ENCODE measurements around the gene TRNT1.

The TRNT1 gene

GRCh38 chr3:3113042-3113709, 13.6 kb upstream of the TRNT1 start:
- DNase-seq, result no peak

GRCh38 chr3:3117651-3118050, 9.1 kb upstream of the TRNT1 start:
- no peak for DNase-seq

- no peak for DNase-seq
Measured at GRCh38 chr3:3119393-3119851, 7.3 kb upstream of the TRNT1 start.

- DNase-seq, result no peak
Measured at GRCh38 chr3:3125977-3126376, 763 bp upstream of the TRNT1 start.

DNA sequence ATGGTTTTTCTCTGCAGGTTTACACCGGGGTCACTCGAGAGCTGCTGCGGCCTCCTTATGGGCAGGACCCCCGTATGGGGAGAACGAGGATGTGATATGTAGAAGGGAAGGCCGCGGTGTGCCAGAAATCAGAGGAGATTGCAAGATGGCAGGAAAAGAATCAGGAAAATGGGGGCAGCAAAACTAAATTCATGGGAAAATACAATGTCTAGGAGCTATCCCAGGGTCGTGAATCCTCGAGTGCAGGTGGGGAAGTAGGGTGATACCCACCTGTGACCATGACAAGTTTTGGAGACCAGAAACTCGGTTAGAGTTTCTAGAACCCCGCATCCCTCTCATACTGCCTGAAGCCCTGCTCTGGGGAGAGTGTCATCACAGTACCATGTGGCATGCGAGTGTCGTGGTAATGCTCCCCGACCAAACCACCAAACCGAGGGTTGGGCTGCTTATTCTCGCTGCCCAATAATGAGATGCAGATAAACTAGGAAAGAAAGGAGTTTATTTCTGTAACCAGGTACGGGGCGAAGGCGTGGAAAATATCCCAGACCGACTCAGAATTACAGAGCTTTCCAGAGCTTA, 781 bp downstream of the TRNT1 start:
- peak; percentile 26 for DNase-seq

- DNase-seq, result no peak
Measured at GRCh38 chr3:3129579-3129978, 2.8 kb downstream of the TRNT1 start.

DNA sequence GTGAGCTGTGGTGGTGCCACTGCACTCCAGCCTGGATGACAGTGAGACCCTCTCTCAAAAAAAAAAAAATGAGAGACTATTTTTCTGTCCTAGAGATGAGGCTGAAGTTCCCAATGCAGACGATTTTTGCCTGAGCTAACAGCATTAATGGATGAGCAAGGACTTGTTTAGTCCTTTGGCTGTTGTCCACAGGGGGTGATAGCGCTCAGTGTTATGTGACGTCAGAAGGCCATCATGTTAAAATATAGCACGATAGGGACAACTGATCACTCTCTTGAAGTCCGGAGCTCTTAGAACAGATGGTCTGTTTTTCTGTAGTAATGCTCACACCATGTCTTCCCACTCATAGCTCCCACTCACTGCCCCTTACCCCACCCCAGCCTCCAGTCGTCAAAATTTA, 6.8 kb downstream of the TRNT1 start:
- DNase-seq, result no peak

DNA sequence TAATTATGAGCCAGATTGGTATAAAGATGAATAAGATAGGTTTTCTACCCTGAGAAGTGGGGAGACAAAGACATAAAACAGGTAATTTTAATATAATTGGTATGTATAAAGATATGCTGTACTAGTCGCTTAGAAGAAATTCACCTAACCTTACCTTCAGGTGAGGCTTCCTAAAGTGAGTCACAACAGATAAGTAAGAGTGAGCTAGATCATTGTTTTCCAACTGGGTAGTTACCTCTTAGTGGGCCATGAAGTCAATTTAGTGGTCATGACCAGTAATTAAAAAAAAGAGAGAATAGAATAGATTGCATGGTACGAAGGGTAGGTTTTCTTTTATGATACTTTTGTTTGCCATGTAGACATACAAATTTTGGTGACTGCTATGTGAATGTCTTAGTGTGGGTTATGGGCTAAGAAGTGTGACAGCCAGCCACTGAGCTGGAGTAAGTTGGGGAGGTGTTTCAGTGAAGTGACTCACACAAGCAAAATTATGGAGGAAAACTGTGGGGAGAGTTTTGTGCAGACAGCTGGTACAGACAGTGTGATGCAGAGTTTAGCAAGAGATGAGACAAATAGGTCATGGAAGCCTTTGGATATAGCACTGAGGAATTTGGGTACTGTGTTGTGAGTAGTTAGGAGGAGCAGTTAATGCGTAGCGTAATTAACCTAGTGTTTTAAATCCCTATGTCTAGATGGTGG, 8.2 kb downstream of the TRNT1 start:
- no peak for DNase-seq

DNA sequence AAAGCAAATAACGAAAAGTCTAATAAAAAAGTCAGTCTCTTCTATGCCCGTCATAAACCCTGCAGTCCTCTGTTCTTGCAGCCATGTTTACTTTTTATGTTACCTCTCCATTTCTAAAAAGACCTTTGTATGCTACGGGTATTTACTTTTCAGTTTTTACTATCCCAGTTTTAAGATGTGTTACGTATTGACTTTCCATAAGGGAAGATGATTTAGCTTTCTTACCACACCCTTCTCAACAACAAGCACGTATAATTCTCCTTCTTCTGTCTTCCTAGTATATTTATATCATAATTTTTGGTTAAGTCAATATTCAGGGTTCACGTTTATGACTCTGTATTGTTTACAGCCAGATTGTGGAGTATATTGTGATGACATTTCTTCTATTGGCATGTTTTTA, 10.8 kb downstream of the TRNT1 start:
- no peak for DNase-seq

DNA sequence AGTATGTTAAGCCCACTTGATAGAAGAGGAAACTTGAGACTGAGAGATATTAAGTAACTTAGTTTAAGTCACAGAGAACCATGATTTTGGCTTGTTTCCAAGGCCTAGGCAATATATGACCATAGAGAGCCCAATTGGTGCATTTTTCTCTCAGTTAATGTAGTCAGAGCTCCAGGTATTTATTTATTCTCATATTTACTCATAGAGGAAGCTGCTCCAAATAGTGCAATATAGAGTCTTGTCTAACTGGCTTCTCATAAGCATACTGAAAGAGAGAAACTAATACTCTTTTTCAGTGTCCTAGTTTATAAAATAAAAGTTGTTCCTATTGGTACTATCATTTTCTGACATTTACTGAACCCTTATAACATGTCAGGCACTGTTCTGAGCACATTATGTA, 15.2 kb downstream of the TRNT1 start:
- DNase-seq, result no peak

- no peak for DNase-seq
Measured at GRCh38 chr3:3145831-3146230, 19.1 kb downstream of the TRNT1 start.

- DNase-seq, result no peak
Measured at GRCh38 chr3:3149560-3149959, 22.8 kb downstream of the TRNT1 start.

DNA sequence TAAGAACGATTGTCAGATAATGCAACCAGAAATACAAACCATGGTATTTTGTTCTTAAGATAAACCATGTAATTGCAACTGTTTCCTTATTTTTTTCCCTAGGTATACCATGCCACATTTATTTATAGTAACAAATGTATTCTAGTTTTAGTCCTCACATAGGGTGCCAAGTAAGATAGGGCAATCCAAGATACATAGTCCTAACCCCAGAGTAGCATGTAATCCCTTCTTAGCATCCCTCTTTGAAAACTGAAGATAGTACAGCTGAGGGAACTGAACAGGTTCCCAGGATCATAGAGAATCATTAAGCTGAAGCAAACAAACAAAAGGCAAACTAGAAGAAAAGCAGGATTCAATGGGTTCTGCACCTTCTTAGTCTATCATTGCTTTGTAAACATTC, 24.8 kb downstream of the TRNT1 start:
- DNase-seq, result no peak

- no peak for DNase-seq
Measured at GRCh38 chr3:3154879-3155610, 28.3 kb downstream of the TRNT1 start.

- DNase-seq, result no peak
Measured at GRCh38 chr3:3157484-3157883, 30.7 kb downstream of the TRNT1 start.

GRCh38 chr3:3160826-3161225, 34.1 kb downstream of the TRNT1 start:
- no peak for DNase-seq

DNA sequence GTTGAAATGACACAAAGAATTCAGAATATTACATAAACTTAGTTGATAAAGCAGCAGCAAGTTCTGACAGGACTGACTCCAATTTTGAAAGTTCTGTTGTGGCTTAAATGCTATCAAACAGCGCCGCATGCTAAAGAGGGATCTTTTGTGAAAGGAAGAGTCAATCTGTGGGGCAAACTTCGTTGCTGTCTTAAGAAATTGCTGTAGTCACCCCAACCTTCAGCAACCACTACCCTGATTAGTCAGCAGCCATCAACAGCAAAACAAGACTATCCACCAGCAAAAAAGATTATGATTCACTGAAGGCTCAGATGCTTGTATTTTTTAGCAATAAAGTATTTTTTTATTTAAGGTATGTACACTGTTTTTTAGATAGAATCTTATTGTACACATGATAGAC, 38.5 kb downstream of the TRNT1 start:
- no peak for DNase-seq

GRCh38 chr3:3165650-3166049, 38.9 kb downstream of the TRNT1 start:
- DNase-seq, result no peak

DNA sequence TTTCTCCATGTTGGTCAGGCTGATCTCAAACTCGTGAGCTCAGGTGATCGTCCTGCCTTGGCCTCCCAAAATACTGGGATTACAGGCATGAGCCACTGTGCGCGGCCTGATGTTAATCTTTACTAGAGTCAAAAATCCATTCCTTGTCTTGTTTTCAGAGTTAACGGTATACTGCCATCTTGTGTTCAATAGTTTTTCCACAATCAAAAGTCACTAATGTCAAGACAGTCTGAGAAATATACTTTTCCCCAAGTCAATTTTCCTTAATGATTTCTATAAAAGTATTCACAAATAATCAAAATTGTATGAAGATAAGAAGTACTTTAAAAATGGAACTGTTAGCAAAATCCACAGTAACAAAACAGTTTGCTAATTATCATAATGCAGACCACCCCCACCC, 44.3 kb downstream of the TRNT1 start:
- peak; percentile 47 for DNase-seq

DNA sequence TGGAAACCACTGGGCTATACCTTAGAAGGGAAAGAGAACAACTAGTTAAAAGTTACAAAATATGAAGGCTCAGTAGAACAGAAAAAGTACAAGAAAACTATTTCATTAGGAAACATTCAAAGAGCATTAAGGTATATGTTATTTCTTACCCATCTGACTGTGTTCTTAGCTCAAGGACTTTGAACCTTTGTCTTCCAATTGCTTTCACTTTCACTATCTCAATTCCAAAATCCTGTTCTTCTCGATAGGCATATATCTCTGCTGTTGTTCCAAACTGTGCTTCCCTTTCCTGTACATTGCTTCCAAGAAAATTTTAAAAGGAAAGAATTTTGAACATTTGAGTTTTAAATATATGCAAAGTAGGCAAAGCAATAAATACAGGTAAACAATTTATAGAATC, 45.9 kb downstream of the TRNT1 start:
- peak; percentile 31 for DNase-seq

DNA sequence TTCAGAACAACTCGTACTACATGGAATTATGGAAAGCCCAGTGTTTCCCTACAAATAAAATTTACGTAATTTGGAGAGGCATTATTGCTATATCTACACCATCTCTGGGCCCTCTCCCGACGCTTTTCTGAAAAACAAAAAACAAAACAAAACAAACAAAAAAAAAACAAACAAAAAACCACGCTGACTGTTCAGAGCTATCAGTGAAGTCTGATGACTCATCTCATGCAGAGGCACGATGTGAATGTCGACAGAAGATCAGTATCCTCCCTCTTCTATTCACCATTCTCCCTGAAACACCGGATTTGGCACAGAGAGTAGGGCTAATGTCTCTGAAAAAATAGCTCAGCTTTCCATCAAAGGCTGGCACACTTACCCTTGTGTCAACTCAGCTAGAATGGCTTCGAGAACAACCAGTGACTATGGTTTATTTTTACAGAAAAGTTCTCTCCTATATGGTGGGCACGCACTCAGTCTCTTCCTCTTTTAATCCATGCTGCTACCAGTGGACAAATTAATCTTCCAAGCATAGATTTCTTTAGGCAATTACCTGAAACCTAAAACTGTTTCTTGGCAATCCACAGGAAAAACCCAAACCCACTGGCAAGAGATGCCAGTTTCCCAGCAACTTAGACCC, 51.2 kb downstream of the TRNT1 start:
- no peak for DNase-seq

DNA sequence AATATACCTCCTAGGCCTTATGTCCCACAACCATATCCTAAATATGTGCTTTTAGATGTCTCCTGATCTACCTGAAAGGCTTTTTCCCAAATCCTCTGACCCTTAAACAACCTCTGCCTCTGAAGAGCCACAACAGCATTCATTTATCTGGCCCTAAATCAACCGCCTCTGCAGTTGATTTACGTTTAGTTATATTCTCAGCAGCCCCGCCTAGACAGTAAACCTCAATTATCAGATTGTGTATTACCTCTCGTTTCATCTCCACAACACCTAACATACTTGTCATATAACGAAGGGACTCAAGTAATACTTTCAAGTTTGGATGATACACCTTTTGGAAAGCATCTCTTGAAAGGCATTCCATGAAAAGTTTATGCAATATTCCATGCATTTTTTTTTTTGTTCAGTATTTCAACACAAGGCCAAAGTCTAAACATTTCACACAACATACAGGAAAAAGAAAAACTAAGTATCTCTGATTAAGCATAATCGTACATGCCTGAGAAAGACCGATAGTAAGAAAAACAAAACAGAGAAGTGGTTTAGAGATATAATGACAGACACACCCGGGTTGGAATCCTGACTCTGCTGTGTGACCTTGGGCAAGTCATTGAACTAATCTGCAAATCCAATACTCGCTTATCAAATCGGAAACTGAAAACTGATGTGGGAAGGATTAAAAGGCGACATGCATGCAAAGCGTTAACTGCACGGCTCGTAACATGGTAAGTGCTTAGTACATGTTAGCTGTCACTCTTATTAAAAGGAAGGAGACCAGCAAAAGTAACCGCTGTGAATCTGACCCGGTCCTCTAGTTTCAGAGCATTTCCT, 52.0 kb downstream of the TRNT1 start:
- DNase-seq, result no peak
